HL-60/S4 treated with retinoic acid at 250 ng/mL for 4 days and 3 days (cell line): ENCODE measurements around the gene GALNT18.
"Not testable (repeated sequence)": the region's sequence is repeated elsewhere in the genome, so short reads cannot be mapped to it uniquely, and the experiment has no call there.

Experiments used
- in situ Hi-C: fragments of 300-500 bp; cut with MboI; formaldehyde crosslinking; loops from 2 replicates; pipeline ENCODE4 v1.7.0; 2022; ENCODE audit warnings: low sequenced_read_pairs

The GALNT18 gene

DNA sequence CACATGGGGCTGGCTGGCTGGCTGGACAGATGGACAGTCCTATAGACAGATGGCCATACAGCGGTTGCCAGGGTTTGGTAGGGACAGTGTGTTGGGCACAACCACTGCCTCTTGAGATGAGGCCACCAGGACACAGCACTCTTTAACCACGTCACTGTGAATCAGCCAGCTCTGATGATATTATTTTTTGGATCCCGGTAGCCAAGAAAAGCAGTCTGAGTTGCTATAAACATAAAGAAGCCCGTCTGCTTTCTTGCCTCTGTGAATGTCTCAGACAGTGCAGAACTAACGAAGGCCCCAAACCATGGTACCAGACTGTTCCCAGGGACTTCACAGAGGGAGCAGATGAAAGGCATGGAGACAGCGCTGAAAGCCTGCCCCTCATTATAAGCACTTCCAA is 152.9 kb downstream of the GALNT18 start:
- in situ Hi-C loops: no loop called here

- in situ Hi-C loops: no loop called here
Measured at GRCh38 chr11:11467312-11467711, 154.5 kb downstream of the GALNT18 start.

DNA sequence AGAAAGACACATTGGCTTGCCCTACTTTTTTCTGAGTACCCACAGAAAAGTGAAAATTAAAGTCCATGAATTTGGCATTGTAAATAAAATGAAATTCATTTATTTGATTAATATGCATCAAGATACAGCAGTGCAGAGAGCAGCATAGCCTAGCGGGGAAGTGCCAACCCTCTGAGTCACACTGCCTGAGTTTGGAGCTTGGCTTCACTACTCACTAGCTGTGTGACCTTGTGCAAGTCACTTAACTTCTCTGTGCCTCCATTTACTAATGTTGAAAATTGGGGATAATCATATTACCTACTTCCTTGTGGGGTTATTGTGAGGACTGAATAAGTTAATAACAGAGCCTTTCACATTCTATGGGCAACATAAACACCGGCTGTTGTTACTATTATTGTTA is 157.2 kb downstream of the GALNT18 start:
- in situ Hi-C loops: no loop called here

DNA sequence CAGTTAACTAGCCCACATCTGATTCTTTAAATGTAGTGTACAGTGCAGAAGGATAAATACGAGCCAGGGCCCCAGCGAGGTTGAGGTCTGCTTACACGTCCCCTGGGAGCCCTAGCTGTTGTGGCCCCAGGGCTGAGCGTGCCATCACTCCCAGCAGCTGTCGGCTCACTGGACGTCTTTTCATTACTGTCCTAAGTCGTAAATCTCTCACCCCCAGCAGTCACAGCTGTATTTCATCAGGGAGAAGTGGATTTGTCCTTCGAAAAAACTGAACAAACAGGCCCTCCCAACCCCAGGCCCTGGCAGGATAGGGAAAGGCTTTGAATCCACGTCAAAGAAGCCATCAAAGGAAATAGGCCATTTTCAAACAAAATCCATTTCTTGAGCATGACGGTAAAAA is 158.4 kb downstream of the GALNT18 start:
- in situ Hi-C loops: no loop called here

DNA sequence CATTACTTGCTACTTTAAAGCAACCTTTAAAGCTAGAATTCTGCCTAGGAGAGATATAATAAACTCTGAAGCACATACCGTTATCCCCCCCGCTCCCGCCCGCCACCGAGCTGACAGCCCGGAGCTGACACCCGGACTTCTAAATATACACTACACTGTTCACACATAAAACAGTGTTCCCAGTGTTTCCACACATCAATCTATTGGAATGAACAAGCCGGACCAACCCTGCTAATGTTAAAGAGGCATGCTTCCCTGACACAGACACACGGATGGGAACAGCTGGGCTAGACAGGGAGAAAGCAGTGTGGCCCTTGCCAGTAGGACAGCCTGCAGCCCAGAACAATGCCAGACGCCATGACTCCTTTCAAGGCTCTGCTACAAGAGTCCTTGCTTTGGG is 160.3 kb downstream of the GALNT18 start:
- in situ Hi-C loops: no loop called here

- in situ Hi-C loops: no loop called here
Measured at GRCh38 chr11:11459578-11459977, 162.2 kb downstream of the GALNT18 start.

- in situ Hi-C loops: no loop called here
Measured at GRCh38 chr11:11458485-11458884, 163.3 kb downstream of the GALNT18 start.

DNA sequence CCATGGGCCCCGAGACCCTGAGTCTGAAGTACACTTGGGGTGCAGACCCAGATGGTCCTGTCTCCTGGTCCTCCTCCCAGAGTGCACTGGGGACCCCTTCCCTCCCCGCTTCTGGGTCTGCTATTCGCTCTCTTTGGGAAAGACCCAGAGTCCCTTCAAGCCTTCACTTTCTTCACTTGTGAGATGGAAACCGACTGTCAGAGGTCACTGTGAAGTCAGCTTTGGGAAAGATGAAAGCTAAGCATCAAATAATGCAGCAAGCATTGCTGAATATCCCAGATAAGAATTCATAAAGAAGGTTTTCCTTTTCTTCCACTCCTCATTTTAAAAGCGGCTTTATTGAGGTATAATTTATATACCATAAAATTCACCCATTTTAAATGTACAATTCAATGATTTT is 163.8 kb downstream of the GALNT18 start:
- in situ Hi-C loops: no loop called here

DNA sequence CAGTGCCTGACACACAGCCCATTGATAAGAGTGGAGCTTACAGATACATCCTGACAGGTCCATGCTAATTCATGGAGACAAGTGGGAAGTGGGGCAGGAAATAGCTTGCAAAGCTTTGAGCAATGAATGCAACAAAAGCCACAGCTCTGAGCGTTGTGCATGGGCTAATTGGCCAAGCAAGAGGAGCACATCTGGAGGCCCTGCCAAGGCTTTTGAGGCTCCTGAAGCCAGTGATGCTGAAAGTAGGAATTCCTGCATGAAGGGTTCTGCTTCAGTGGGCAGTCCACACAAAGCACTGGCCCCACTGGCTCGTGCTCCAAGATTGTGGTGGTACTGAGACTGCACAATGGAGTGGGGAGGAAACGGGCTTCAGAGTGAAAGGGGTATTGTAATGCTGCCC is 164.9 kb downstream of the GALNT18 start:
- in situ Hi-C loops: no loop called here

- in situ Hi-C loops: no loop called here
Measured at GRCh38 chr11:11454671-11455223, 167.1 kb downstream of the GALNT18 start.

- in situ Hi-C loops: no loop called here
Measured at GRCh38 chr11:11451501-11452005, 170.3 kb downstream of the GALNT18 start.

DNA sequence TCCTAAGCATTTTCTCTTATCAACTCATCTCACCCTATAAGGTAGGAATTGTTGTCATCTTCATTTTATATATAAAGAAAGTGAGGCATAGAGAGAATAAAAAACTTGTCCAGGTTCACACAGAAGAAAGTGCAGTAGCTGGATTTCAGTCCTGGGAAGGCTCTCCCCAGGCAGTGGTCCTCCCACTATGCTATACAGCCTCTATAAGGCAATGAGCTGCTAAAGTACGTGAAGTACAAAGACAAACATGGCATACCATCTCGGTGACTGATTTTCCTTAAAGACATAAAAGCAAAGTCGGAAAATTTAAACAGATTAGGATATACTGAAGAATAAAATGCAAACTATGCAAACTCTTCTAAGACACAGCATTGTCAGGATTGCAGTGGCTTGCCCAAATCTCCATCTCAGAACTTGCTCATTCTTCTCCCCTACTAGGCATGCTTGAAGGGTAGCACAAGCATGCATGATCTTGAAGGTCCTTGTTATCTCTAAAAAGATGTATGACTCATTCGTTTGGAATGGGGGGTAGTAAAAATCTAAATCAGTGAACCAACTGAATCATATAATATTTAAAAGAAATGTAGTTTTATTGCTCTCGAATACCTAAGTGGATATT is 171.0 kb downstream of the GALNT18 start:
- in situ Hi-C loops: no loop called here

DNA sequence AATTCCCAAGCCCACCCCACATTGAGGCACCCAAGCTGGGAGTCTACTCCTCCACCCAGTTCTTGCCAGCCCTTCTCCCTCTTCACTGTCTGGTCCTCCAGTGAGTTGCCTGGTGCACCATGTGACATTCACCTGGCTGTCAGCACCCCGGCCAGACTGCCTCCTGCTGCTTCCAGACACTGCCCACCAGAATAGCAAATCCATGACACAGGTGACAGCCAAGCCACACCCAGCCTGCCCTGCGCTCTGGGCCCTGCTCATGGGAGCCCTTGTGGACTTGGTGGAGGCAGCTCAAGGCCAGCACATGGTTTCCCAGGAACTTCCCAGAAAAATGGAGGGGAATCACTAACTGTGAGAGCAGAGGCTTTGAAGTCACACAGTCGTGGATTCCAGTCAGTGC is 172.5 kb downstream of the GALNT18 start:
- in situ Hi-C loops: no loop called here

GRCh38 chr11:11448626-11449025 is 173.2 kb downstream of the GALNT18 start:
- in situ Hi-C loops: no loop called here

DNA sequence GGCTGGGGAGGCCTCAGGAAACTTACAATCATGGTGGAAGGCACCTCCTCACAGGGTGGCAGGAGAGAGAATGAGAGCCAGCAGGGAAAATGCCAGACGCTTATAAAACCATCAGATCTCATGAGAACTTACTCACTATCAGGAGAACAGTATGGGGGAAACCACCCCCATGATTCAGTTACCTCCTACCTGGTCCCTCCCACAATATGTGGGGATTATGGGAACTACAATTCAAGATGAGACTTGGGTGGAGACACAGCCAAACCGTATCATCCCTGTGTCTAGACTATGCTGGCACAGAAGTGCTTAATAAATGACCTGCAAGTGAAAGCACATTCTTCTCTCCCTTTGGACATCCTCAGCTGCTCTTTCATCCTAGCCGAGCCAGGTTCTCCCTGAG is 174.2 kb downstream of the GALNT18 start:
- in situ Hi-C loops: not testable (repeated sequence)

- in situ Hi-C loops: no loop called here
Measured at GRCh38 chr11:11446967-11447366, 174.8 kb downstream of the GALNT18 start.

DNA sequence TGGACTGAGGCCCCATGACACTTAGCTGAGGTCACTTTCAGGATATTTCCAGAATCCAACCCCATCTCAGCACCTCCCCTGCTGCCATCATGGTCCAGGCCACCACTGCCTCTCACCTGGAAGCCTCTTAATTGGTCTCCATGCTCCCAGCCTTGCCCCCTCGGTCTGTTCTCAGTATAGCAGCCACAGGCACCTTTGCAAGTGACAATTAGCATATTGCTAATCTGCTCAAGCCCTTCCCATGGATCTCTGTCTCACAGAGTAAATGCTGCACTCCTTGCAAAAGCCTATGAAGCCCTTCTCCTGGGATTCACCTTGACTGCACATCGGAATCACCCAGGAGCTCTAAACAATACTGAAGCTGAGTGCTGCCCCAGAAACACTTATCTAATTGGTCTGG is 175.2 kb downstream of the GALNT18 start:
- in situ Hi-C loops: no loop called here

GRCh38 chr11:11445441-11446185 is 176.2 kb downstream of the GALNT18 start:
- in situ Hi-C loops: no loop called here

- in situ Hi-C loops: no loop called here
Measured at GRCh38 chr11:11444804-11445131, 177.0 kb downstream of the GALNT18 start.

- in situ Hi-C loops: no loop called here
Measured at GRCh38 chr11:11444027-11444803, 177.6 kb downstream of the GALNT18 start.

DNA sequence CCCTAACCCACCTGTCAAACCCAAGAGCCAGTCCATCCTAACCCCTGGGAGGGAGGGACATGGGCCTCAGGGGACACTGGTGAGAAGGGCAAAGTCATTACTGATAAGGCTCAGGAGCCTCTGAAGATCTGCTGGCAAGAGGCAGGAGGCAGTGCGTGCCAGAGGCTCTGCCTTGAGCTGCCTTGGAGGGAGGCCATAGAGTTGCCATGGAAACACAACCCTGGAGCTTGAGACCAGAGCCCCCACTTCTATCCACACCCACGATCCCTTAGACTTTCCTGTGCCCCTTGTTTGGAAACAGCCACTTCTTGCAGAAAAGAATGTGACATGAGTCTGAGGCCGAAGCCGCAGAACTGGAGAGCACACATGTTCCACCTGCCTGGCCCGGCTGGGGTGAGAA is 179.0 kb downstream of the GALNT18 start:
- in situ Hi-C loops: no loop called here

- in situ Hi-C loops: no loop called here
Measured at GRCh38 chr11:11441516-11441915, 180.3 kb downstream of the GALNT18 start.
